ENCODE results near the gene UHRF1. TPM values are rescaled to one million over a fixed set of nuclear protein-coding genes. Genes with fewer than 3 reads are reported as not detected.
A peak's percentile ranks its signal among the peaks of the same experiment; 100 is the strongest.

UHRF1 gene
- total RNA-seq, 4 donors from 2014 or later, result 1.7 to 7.2 (median 3.0) TPM

DNA sequence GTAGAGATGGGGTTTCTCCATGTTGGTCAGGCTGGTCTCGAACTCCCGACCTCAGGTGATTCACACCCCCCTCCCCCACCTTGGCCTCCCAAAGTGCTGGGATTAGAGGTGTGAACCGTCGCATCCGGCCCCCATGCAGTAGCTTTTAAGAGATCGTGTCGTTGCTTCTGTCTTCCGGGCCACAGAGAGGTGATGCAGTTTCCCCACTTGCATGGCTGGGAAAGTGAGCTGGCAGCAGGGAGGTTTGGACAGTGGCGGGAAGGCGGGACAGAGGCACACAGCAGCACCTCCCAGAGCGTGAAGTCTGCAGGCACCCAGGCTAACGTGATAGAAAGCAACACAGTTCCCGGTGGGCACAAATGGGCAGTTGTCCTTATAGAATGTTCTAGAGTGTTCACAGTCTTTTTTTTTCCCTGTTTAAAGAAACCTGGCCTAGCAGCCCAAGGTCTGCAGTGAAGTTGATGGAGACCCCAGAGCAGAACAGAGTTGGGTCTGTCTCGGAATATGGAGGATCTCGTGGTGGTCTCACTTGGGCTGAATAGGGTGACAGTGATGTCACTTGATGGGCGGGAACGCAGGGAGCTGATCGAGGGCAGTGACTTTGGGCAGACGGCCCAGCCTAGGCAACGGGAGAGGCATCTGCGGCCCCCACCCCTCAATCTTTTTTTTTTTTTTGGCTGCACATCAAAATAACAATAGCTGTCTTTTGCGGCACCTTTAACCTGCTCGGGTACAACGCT, 4.9 kb downstream of the UHRF1 start:
- 76 to 79% methylated on average over 24 of the region's 24 CpGs for WGBS, 2 donors
- peaks cover 0 to 41% (median 25%) of the 10 kb centered on the region in 4 donors for H3K4me1 ChIP-seq
- H3K36me3 ChIP-seq, result no peaks in the 10 kb centered on the region
- no peak for TF ChIP-seq POLR2A (IDR thresholded peaks at IDR 0.05)
- TF ChIP-seq, protein P1, sequence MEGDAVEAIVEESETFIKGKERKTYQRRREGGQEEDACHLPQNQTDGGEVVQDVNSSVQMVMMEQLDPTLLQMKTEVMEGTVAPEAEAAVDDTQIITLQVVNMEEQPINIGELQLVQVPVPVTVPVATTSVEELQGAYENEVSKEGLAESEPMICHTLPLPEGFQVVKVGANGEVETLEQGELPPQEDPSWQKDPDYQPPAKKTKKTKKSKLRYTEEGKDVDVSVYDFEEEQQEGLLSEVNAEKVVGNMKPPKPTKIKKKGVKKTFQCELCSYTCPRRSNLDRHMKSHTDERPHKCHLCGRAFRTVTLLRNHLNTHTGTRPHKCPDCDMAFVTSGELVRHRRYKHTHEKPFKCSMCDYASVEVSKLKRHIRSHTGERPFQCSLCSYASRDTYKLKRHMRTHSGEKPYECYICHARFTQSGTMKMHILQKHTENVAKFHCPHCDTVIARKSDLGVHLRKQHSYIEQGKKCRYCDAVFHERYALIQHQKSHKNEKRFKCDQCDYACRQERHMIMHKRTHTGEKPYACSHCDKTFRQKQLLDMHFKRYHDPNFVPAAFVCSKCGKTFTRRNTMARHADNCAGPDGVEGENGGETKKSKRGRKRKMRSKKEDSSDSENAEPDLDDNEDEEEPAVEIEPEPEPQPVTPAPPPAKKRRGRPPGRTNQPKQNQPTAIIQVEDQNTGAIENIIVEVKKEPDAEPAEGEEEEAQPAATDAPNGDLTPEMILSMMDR (IDR thresholded peaks at IDR 0.05), result no peak
- TF ChIP-seq EP300 (IDR thresholded peaks at IDR 0.05), result no peak
- no peak overlapping the region for H3K27ac ChIP-seq
- H3K27me3 ChIP-seq, result peaks cover 0 to 4% of the 10 kb centered on the region in 2 donors
- H3K4me3 ChIP-seq, result peak overlapping the region in 1 of 4 donors; percentile 30
- H3K9me3 ChIP-seq, result no peaks in the 10 kb centered on the region
- DNase-seq (ENCODE audit: low spot score in 2 of 2), result no peak

DNA sequence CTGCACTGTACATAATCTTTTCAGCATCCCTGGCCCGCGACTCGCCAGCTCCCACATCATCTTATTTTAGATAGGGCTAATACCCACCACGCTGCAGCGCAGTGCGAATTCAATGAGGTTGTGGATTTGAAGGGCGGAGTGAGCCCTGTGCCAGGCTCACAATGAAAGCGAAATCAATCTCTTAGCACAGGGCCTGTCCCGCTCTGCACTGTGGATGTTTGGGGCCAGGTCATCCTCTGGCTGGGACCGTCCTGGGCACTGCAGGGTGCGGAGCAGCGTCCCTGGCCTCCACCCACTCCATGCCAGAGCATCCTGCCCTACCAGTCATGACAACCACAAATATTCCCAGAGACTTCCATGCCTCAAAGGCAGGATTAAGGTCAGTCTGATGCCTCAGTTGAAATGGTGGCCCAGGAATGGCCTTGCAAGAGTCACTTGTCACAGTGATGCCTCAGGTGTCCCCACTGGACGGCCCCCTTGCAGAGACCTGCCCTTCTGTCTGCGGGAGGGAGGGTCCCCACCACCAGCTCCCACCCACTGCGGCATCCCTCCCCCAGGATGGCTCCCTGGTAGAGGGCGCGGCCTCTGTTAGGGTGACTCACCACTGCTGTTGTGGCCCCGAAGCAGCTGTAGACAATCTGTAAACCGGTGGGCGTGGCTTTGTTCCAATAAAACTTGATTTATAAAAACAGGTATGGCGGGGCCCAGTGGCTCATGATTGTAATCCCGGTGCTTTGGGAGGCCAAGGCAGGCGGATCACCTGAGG, 5.6 kb downstream of the UHRF1 start:
- DNase-seq (ENCODE audit: low spot score in 2 of 2), result peak in 1 of 2 donors; percentile 25
- Histone ChIP-seq H3K9me3 (no peaks in the 10 kb centered on the region), H3K36me3 (no peaks in the 10 kb centered on the region), H3K27ac (no peak overlapping the region), H3K27me3 (no peaks in the 10 kb centered on the region), H3K4me3 (peak overlapping the region in 2 of 4 donors; percentile 30 to 49), H3K4me1 (peaks cover 0 to 35% (median 21%) of the 10 kb centered on the region in 4 donors)
- WGBS, 2 donors, result 80 to 81% methylated on average over 20 to 23 of the region's 23 CpGs
- TF ChIP-seq, protein P1 (IDR thresholded peaks at IDR 0.05), result no peak
- TF ChIP-seq EP300 (IDR thresholded peaks at IDR 0.05) (no peak), POLR2A (IDR thresholded peaks at IDR 0.05) (no peak)

DNA sequence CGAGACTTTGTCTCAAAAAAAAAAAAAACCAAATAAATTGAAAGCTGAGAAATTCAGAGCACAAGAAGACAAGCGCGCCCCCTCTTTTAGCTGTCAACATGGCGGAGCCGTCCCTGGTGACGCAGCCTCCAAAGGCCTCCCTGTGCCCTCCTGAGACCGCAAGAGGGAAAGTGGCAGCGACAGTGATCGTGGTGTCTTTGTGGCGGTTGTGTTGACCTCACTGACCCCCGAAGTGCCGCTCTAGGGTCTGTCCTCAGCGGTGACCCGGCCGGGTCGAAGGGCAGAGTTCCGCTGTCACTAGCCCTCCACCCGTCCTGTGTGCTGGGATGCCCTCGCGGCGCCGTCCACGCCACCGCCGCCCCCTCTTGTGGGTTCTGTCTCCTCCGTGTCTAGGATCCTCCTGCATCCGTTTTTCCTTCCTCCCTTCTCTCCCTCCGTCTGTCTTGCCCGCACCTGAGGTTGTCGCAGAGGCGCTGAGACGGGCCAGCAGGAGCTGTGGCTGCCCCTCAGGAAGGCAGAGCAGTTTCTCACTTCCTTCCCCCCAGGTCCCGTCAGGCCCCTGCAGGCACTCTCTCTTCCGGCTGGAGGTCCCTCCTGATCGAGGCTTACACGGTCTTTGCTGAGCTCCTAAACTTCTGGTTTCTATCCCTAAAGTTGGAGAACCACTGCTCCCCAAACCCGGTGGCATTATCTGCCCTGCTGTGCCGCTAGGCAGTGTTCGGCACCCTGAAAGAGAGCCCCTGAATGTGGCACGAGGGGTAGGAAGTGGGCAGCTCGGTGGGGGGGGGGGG, 7.2 kb downstream of the UHRF1 start:
- WGBS, 2 donors, result 73 to 76% methylated on average over 41 of the region's 41 CpGs
- Histone ChIP-seq H3K9me3 (no peaks in the 10 kb centered on the region), H3K27ac (peak overlapping the region in 2 of 4 donors; percentile 1 to 81), H3K27me3 (no peaks in the 10 kb centered on the region), H3K4me3 (peak overlapping the region in 3 of 4 donors; percentile 9 to 49 (median 30)), H3K4me1 (peaks cover 0 to 22% (median 9%) of the 10 kb centered on the region in 4 donors), H3K36me3 (no peaks in the 10 kb centered on the region)
- TF ChIP-seq POLR2A (IDR thresholded peaks at IDR 0.05), result no peak
- TF ChIP-seq, protein P1 (IDR thresholded peaks at IDR 0.05), result no peak
- TF ChIP-seq EP300 (IDR thresholded peaks at IDR 0.05), result no peak
- no peak for DNase-seq (ENCODE audit: low spot score in 2 of 2)

DNA sequence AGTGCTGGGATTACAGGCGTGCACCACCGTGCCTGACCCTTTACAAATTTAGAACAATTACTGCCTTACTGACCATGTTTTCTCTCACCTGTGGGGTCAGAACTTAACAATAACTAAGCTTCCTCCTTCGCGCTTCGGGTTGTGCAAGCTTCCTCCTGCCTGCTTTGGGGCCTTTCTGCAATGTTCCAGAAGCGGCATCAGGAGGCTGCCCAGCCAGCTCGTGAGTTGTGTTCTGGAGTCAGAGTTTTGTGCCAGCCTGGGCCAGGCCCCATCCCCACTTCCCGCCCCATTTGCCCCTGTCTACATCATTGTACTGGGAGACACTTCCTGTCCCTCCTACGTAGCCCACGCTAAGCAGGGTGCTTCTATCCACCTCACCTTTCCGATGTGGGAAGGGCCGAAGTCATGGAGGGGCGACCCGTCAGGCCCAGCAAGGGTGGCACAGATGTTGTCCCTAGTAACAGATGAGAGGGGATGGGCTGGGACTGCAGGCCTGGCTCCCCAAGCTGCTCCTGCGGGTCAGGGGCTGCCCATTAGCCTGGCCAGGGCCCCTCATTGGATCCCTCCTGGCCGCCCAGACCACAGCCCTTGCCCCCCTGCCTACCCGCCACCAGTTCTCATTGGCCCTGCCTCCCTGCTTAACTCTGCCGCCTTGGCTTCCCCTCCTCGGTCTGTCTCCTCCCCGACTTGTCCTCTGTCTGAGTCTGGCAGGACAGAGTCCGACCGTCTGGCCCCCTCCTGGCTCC, 13.4 kb downstream of the UHRF1 start:
- no peak for DNase-seq (ENCODE audit: low spot score in 2 of 2)
- TF ChIP-seq EP300 (IDR thresholded peaks at IDR 0.05), result no peak
- TF ChIP-seq POLR2A (IDR thresholded peaks at IDR 0.05), result no peak
- TF ChIP-seq, protein P1 (IDR thresholded peaks at IDR 0.05), result no peak
- Histone ChIP-seq H3K4me1 (no peaks in the 10 kb centered on the region), H3K9me3 (no peaks in the 10 kb centered on the region), H3K27ac (no peak overlapping the region), H3K36me3 (no peaks in the 10 kb centered on the region), H3K4me3 (no peak overlapping the region), H3K27me3 (no peaks in the 10 kb centered on the region)
- WGBS, 2 donors, result 79 to 85% methylated on average over 22 of the region's 22 CpGs
